Measurements from ENCODE around the gene HELZ. TPM values are rescaled to one million over a fixed set of nuclear protein-coding genes. Genes with fewer than 3 reads are reported as not detected.
"Not testable (repeated sequence)": the region's sequence is repeated elsewhere in the genome, so short reads cannot be mapped to it uniquely, and the experiment has no call there.

HELZ gene
- total RNA-seq, 1 donor from 2014 or later = 73.9 TPM

- DNase-seq = no peak
These were observed 200.1 kb downstream of the HELZ start for GRCh38 chr17:67044940-67045339.

- no peak for DNase-seq
These were observed 200.8 kb downstream of the HELZ start, which contains the start of gene CACNG1 for GRCh38 chr17:67044016-67044772. CACNG1 (plus strand) TSS chr17:67044554; CDS start chr17:67044661, 107 bp downstream.

GRCh38 chr17:67043283-67043682 lies 201.7 kb downstream of the HELZ start:
- no peak for DNase-seq

- no peak for DNase-seq
These were observed 202.8 kb downstream of the HELZ start for GRCh38 chr17:67041941-67042899.

GRCh38 chr17:67041531-67041930 lies 203.5 kb downstream of the HELZ start:
- DNase-seq = no peak

- DNase-seq = not testable (repeated sequence)
These were observed 203.9 kb downstream of the HELZ start for GRCh38 chr17:67041119-67041518.

- no peak for DNase-seq
These were observed 204.3 kb downstream of the HELZ start for GRCh38 chr17:67040652-67041051.

- no peak for DNase-seq
These were observed 206.1 kb downstream of the HELZ start for GRCh38 chr17:67038861-67039365.

- no peak for DNase-seq
These were observed 209.6 kb downstream of the HELZ start for GRCh38 chr17:67035131-67036083.

GRCh38 chr17:67033613-67034012 lies 211.4 kb downstream of the HELZ start:
- no peak for DNase-seq

- DNase-seq = no peak
These were observed 212.0 kb downstream of the HELZ start for GRCh38 chr17:67032985-67033384.

- no peak for DNase-seq
These were observed 212.6 kb downstream of the HELZ start for GRCh38 chr17:67032382-67032781.

GRCh38 chr17:67030641-67031040 lies 214.4 kb downstream of the HELZ start:
- DNase-seq = no peak

- no peak for DNase-seq
These were observed 217.9 kb downstream of the HELZ start for GRCh38 chr17:67027031-67027628.

GRCh38 chr17:67026341-67026740 lies 218.7 kb downstream of the HELZ start:
- DNase-seq = no peak

GRCh38 chr17:67025216-67025792 lies 219.7 kb downstream of the HELZ start:
- DNase-seq = no peak

- DNase-seq = no peak
These were observed 220.3 kb downstream of the HELZ start for GRCh38 chr17:67024736-67025135.

GRCh38 chr17:67022451-67022810 lies 222.6 kb downstream of the HELZ start:
- DNase-seq = no peak

GRCh38 chr17:67021743-67022450 lies 223.1 kb downstream of the HELZ start:
- no peak for DNase-seq

- DNase-seq = no peak
These were observed 223.8 kb downstream of the HELZ start for GRCh38 chr17:67021196-67021595.

Data from dermis blood vessel endothelial cell (primary cell).